Activated CD4-positive, alpha-beta T cell treated with anti-CD3 and anti-CD28 coated beads, Interleukin-2, amount 50 U/mL, for 48 hours (primary cell): ENCODE data around the gene TSPAN18.

Source experiments
- DNase-seq, 2 experiments: peaks; one replicate each; pipeline ENCODE4 v3.0.0-alpha.2; 2020

The TSPAN18 gene

GRCh38 chr11:44949160-44950030 is 222.6 kb downstream of the TSPAN18 start:
- DNase-seq, result peak; percentile 31 to 39

- peak; percentile 41 to 53 for DNase-seq
Observed at GRCh38 chr11:44950031-44950624, 223.4 kb downstream of the TSPAN18 start.

GRCh38 chr11:44950625-44951476 is 224.1 kb downstream of the TSPAN18 start, which contains the start of gene TP53I11:
Gene TP53I11 (minus strand): TSS chr11:44950883. CDS start chr11:44938335, 12,548 bp downstream.
- DNase-seq, result peak; percentile 75 to 78

DNA sequence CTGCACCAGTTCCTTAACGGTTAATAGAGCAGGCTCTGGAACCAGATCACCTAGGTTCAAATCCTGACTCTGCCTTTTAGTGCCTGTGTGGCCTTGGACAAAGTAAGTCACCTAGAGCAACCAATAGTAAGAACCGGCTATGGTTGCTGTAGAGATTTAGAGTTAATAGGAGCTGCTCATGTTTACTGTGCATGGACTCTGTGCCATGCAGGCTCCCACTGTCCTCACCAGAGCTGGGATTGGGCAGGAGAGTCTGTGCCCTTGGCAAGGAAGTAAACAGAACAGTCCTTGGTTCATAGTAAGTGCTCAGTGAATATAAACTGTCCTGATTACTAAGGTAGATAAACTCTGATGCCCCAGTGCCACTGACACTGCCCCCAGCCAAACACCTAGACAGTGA is 225.3 kb downstream of the TSPAN18 start:
- DNase-seq, result no peak

- DNase-seq, result no peak
Observed at GRCh38 chr11:44952500-44953260, 225.9 kb downstream of the TSPAN18 start.

- no peak for DNase-seq
Observed at GRCh38 chr11:44954051-44954906, 227.5 kb downstream of the TSPAN18 start.

DNA sequence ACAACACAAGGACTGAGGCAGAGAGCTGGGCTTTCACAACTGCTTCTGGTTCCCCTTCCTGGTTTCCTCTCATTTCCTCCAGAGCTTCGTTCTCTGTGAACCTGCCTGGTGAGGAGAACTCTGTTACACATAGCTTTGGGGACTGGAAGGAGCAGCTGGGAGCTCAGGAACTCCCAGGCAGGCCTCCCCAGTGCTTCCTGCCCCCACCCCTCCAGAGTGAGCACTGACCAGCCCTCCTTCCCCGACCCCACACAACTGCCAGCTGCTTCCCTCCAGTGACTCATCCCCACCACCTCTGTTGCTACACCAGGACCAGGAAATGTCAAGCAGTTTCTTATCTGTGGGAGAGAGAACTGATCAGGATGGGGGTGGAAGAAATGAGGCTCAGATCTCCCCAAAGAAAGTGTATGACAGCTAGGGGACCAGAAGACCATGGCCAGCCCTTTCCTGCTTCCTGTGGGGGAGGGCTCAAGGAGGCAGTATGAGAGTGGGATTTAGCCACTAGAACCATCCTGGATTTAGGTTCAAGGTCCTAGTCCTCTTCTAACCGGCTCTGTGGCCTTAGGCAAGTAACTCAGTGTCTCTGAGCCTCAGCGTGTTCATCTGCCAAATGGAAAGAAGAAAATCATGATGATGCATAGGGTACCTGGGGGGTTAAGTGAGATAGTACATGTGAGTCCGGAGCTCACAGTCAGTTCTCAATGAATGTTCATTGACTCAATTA is 228.4 kb downstream of the TSPAN18 start:
- DNase-seq, result no peak

GRCh38 chr11:44957040-44957515 is 230.3 kb downstream of the TSPAN18 start:
- DNase-seq, result no peak

DNA sequence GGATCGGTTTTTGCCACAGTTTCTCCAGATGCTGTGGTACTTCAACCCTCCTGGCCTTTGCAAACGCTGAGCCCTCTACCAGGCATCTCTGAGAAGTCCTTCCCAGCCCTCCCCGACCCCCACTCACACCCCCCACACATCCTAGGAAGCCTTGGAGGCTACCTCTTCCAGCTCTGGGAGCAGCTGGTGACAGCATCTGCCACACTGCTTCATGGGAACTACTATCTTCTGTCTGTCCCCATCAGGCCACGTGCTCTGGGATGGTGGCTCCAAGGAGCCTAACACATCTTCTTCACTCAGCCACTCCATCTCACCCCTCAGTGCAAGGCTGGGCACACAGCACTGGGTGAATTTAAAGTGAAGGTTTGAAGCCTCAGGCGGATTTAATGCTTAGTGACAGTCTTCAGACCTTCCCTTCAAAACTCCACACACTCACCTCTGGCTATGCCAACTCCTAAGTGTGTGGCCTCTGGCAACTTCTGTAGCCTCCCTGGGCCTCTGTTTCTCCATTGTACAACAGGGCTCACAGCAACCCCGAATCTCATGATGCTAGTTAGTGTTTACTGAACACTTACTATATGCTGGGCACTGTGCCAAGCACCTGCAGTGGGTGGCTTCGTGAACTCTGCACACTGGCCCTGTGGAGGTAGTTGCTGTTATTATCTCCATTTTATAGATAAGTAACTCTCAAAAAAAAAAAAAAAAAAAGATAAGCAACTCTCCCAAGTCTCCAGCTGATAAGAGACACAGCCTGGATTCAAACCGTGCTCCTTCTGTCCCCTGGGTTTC is 231.2 kb downstream of the TSPAN18 start:
- DNase-seq, result no peak

GRCh38 chr11:44959064-44959463 is 232.3 kb downstream of the TSPAN18 start:
- no peak for DNase-seq

DNA sequence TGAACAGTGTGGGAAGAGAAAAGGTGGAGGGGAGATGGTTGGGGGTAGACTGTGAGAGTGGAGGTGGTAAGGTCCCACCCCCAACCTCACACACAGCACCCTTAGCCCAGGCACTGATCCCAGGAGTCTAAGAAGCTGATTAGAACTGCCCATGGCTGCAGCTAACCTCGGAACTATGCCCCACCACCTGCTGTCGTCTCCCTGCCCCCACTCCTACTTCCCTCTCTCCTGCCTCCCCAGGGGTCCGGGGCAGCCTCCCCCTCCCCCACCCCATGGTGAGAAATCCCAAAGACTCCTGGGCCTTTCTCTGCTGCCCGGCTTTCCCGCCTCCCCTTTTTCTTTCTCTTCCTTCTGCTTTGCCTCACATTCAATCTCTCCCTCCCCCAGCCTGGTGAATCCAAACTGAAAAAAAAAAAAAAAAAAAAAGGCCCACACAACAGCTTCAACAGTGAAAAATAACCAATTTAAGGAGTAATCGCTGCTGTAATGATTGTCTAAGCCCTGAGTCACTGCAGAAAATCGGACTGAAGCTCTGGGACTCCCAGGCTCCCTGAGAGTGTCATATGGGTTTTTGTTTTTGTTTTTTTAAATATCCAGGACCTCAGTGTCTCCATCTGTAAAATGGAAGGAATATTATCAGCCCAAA is 233.6 kb downstream of the TSPAN18 start:
- no peak for DNase-seq

GRCh38 chr11:44962464-44962863 is 235.7 kb downstream of the TSPAN18 start:
- DNase-seq, result no peak

DNA sequence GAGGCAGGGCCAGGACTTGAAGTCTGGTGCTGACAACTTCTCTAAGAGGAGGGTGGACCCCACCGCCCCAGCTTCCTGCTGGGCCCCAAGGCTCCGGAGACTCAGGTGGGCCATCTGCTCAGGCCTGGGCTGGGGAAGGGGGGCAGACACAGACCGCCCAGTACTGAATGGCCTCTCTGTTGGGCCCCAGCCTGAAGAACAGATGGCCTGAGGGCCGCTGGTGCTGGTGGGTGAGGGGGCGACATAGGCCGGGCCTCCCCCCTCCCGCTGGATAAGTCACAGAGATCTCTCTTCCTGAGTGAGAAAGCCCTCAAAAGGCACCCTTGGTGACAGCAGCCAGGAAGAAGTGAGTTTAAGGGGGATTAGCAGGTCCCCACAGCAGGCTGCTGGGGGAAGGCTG is 236.4 kb downstream of the TSPAN18 start:
- DNase-seq, result no peak

- DNase-seq, result no peak
Observed at GRCh38 chr11:44963948-44964347, 237.2 kb downstream of the TSPAN18 start.

- no peak for DNase-seq
Observed at GRCh38 chr11:44964526-44965209, 237.9 kb downstream of the TSPAN18 start.

DNA sequence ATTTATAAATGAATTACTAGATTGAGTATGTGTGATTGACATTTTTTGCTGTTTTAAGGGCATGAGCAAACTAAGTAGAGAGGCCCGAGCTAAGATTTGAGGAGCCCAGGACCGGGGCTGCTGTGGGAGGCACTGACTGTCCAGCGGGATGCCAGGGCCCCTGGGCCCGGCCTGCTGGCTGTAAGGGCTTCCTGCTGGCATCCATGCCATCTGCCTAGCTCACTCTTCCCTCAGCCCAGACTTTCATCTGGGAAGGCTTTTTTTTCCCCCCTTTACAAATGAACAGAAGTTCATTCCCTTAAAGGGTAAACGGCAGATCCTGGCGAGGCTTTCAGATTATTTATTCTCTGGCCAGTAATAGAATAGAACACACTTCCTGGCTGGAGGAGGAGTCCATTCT is 239.9 kb downstream of the TSPAN18 start:
- DNase-seq, result no peak

DNA sequence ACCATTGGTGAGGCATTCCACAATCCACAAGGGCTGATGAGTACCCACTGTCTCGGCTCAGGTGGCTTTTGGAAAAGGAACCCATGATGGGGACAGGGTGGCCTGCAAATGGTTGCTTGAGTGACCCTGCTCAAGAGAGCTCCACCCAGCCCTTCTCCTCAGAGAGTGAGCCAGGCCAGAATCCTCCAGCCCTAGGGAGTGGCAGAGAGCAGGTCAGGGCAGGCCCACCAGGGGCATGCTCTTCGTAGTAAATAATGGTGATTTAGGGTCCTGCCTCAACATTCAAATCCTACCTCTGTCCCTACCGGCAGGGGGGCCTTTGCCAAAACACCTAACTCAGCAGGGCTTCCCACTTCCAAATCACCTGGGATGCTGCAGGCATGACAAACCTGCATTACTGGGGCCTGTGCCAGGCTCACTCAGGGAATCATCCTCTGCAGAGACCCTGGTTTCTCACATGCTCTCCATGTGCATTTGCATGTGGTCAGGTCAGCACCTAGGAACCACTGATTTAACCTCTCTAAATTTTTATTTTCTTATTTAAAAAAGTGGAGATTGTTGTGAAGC is 241.3 kb downstream of the TSPAN18 start:
- DNase-seq, result no peak

DNA sequence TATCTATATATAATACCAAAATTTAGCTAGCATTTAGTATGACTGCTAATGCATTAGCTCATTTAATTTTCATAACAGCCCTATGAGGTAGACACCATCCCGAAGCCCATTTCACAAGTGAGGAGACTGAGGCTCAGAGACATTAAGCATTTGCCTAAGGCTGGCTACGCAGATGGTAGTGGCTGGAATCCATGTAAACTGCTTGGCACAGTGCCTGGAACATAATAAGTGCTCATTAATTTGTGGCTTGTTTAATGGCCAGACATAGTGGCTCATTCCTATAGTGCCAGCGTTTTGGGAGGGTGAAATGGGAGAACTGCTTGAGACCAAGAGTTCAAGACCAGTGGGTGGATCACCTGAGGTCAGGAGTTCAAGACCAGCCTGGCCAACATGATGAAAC is 241.7 kb downstream of the TSPAN18 start:
- no peak for DNase-seq
